ENCODE results near the gene ZFPM1. TPM values are rescaled to one million over a fixed set of nuclear protein-coding genes. Genes with fewer than 3 reads are reported as not detected.
A peak's percentile ranks its signal among the peaks of the same experiment; 100 is the strongest.

Gene ZFPM1
- total RNA-seq, 1 donor from 2014 or later = 21.7 TPM

GRCh38 chr16:88432753-88433152 lies 20.3 kb upstream of the ZFPM1 start:
- no peak for DNase-seq (ENCODE audit: low spot score)
- intact Hi-C loops (cut with micrococcal nuclease) = loop anchor here (10.0 kb wide), 1 partner anchor 238 kb away; no protein-coding TSS in a partner anchor
- no peak overlapping the region for H3K4me3 Mint-ChIP-seq
- H3K27ac Mint-ChIP-seq = no peak overlapping the region
- no peaks in the 10 kb centered on the region for H3K4me1 Mint-ChIP-seq (ENCODE audit: low read depth)
- H3K9me3 Mint-ChIP-seq = no peaks in the 10 kb centered on the region
- H3K27me3 Mint-ChIP-seq (ENCODE audit: insufficient read depth) = peaks cover 10% of the 10 kb centered on the region
- no peaks in the 10 kb centered on the region for H3K36me3 Mint-ChIP-seq (ENCODE audit: low read depth)

DNA sequence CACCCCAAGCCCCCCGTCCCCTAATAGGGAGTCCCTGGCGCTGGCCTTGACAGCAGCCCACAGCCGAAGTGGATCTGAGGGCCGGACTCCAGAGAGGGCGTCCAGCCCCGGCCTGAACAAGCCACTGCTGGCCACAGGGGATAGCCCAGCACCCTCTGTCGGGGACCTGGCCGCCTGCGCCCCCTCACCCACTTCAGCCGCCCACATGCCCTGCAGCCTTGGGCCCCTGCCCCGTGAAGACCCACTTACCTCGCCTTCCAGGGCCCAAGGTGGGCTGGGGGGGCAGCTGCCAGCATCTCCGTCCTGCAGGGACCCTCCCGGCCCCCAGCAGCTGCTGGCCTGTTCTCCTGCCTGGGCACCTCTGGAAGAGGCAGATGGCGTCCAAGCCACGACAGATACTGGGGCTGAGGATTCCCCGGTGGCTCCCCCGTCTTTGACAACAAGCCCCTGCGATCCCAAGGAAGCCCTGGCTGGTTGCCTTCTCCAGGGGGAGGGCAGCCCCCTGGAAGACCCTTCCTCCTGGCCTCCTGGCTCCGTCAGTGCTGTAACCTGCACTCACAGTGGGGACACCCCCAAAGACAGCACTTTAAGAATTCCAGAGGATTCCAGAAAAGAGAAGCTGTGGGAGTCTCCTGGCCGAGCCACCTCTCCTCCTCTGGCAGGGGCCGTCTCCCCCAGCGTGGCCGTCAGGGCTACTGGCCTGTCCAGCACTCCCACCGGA lies 19.3 kb upstream of the ZFPM1 start:
- no peaks in the 10 kb centered on the region for H3K36me3 Mint-ChIP-seq (ENCODE audit: low read depth)
- H3K9me3 Mint-ChIP-seq = no peaks in the 10 kb centered on the region
- DNase-seq (ENCODE audit: low spot score) = no peak
- no peak overlapping the region for H3K4me3 Mint-ChIP-seq
- H3K27me3 Mint-ChIP-seq (ENCODE audit: insufficient read depth) = peaks cover 10% of the 10 kb centered on the region
- H3K27ac Mint-ChIP-seq = no peak overlapping the region
- H3K4me1 Mint-ChIP-seq (ENCODE audit: low read depth) = no peaks in the 10 kb centered on the region
- intact Hi-C loops (cut with micrococcal nuclease) = loop anchor here (10.0 kb wide), 1 partner anchor 239 kb away; no protein-coding TSS in a partner anchor

GRCh38 chr16:88434353-88434690 lies 18.8 kb upstream of the ZFPM1 start:
- no peaks in the 10 kb centered on the region for H3K9me3 Mint-ChIP-seq
- DNase-seq (ENCODE audit: low spot score) = no peak
- no peaks in the 10 kb centered on the region for H3K4me1 Mint-ChIP-seq (ENCODE audit: low read depth)
- H3K4me3 Mint-ChIP-seq = no peak overlapping the region
- intact Hi-C loops (cut with micrococcal nuclease) = loop anchor here (10.0 kb wide), 1 partner anchor 240 kb away; no protein-coding TSS in a partner anchor
- H3K27me3 Mint-ChIP-seq (ENCODE audit: insufficient read depth) = peaks cover 10% of the 10 kb centered on the region
- H3K27ac Mint-ChIP-seq = no peak overlapping the region
- H3K36me3 Mint-ChIP-seq (ENCODE audit: low read depth) = no peaks in the 10 kb centered on the region

DNA sequence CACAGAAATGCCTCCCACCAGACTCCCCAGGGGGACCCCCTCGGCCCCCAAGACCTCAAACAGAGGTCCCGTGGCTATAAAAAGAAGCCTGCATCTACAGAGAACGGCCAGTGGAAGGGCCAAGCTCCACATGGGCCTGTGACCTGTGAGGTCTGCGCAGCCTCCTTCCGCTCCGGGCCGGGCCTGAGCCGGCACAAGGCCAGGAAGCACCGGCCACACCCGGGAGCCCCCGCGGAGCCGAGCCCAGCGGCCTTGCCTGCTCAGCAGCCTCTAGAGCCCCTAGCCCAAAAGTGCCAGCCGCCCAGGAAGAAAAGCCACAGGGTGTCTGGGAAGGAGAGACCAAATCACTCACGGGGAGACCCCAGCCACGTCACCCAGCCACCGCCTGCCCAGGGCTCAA lies 18.3 kb upstream of the ZFPM1 start:
- no peaks in the 10 kb centered on the region for H3K9me3 Mint-ChIP-seq
- intact Hi-C loops (cut with micrococcal nuclease) = loop anchor here (5.0 to 10.0 kb wide), 2 partner anchors 240 to 657 kb away; no protein-coding TSS in a partner anchor
- DNase-seq (ENCODE audit: low spot score) = no peak
- H3K36me3 Mint-ChIP-seq (ENCODE audit: low read depth) = no peaks in the 10 kb centered on the region
- H3K4me3 Mint-ChIP-seq = no peak overlapping the region
- H3K27me3 Mint-ChIP-seq (ENCODE audit: insufficient read depth) = peaks cover 10% of the 10 kb centered on the region
- H3K4me1 Mint-ChIP-seq (ENCODE audit: low read depth) = no peaks in the 10 kb centered on the region
- H3K27ac Mint-ChIP-seq = no peak overlapping the region

DNA sequence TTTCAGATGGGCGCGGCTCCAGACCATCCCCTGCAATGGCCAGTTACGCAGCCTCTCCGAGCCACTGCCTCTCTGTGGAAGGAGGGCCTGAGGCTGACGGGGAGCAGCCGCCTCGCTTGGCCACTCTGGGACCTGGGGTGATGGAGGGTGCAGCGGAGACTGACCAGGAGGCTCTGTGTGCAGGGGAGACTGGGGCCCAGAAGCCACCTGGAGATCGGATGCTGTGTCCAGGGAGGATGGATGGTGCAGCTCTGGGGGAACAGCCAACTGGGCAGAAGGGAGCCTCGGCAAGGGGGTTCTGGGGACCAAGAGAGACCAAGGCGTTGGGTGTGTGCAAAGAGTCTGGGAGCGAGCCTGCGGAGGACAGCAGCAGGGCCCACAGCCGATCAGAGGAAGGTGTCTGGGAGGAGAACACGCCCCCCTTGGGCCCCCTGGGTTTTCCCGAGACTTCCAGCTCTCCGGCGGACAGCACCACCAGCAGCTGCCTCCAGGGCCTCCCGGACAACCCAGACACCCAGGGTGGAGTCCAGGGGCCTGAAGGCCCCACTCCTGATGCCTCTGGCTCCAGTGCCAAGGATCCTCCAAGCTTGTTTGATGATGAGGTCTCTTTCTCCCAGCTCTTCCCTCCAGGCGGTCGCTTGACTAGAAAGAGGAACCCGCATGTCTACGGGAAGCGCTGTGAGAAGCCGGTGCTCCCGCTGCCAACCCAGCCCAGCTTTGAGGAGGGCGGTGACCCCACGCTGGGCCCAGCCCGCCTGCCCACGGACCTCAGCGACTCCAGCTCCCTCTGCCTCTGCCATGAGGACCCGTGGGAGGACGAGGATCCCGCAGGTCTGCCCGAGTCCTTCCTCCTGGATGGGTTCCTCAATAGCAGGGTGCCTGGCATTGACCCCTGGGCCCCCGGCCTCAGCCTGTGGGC lies 17.4 kb upstream of the ZFPM1 start:
- Mint-ChIP-seq H3K9me3 (no peaks in the 10 kb centered on the region), H3K36me3 (ENCODE audit: low read depth) (no peaks in the 10 kb centered on the region), H3K4me1 (ENCODE audit: low read depth) (no peaks in the 10 kb centered on the region), H3K27ac (no peak overlapping the region), H3K27me3 (ENCODE audit: insufficient read depth) (peaks cover 10% of the 10 kb centered on the region), H3K4me3 (no peak overlapping the region)
- DNase-seq (ENCODE audit: low spot score) = no peak
- intact Hi-C loops (cut with micrococcal nuclease) = loop anchor here (5.0 to 10.0 kb wide), 2 partner anchors 241 to 658 kb away; no protein-coding TSS in a partner anchor

DNA sequence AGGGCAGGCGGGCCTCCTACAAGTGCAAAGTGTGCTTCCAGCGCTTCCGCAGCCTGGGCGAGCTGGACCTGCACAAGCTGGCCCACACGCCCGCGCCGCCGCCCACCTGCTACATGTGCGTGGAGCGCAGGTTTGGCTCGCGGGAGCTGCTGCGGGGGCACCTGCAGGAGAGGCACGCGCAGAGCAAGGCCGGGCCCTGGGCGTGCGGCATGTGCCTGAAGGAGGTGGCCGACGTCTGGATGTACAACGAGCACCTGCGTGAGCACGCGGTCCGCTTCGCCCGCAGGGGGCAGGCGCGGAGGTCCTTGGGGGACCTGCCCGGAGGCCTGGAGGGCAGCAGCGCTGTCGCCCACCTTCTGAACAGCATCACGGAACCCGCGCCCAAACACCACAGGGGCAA lies 16.3 kb upstream of the ZFPM1 start:
- H3K4me3 Mint-ChIP-seq = no peak overlapping the region
- intact Hi-C loops (cut with micrococcal nuclease) = loop anchor here (1.0 to 10.0 kb wide), 3 partner anchors 242 to 659 kb away; no protein-coding TSS in a partner anchor
- no peaks in the 10 kb centered on the region for H3K36me3 Mint-ChIP-seq (ENCODE audit: low read depth)
- peaks cover 3% of the 10 kb centered on the region for H3K27me3 Mint-ChIP-seq (ENCODE audit: insufficient read depth)
- DNase-seq (ENCODE audit: low spot score) = no peak
- H3K9me3 Mint-ChIP-seq = no peaks in the 10 kb centered on the region
- H3K27ac Mint-ChIP-seq = no peak overlapping the region
- no peaks in the 10 kb centered on the region for H3K4me1 Mint-ChIP-seq (ENCODE audit: low read depth)

DNA sequence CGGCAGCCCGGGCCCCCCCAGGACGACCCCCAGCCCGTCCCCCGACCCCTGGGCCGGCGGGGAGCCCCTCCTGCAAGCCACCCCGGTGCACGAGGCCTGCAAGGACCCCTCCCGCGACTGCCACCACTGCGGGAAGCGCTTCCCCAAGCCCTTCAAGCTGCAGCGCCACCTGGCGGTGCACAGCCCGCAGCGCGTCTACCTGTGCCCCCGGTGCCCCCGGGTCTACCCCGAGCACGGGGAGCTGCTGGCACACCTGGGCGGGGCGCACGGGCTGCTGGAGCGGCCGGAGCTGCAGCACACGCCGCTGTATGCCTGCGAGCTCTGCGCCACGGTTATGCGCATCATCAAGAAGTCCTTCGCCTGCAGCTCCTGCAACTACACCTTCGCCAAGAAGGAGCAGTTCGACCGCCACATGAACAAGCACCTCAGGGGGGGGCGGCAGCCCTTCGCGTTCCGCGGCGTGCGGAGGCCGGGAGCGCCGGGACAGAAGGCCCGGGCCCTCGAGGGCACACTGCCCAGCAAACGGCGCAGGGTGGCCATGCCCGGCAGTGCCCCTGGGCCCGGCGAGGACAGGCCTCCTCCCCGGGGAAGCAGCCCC lies 15.6 kb upstream of the ZFPM1 start:
- Mint-ChIP-seq H3K36me3 (ENCODE audit: low read depth) (no peaks in the 10 kb centered on the region), H3K4me3 (no peak overlapping the region), H3K9me3 (no peaks in the 10 kb centered on the region), H3K27me3 (ENCODE audit: insufficient read depth) (no peaks in the 10 kb centered on the region), H3K27ac (no peak overlapping the region), H3K4me1 (ENCODE audit: low read depth) (no peaks in the 10 kb centered on the region)
- DNase-seq (ENCODE audit: low spot score) = peak; percentile 52
- intact Hi-C loops (cut with micrococcal nuclease) = loop anchor here (1.0 to 10.0 kb wide), 3 partner anchors 243 to 660 kb away; no protein-coding TSS in a partner anchor

- no peaks in the 10 kb centered on the region for H3K4me1 Mint-ChIP-seq (ENCODE audit: low read depth)
Observed at GRCh38 chr16:88438084-88438870, 14.8 kb upstream of the ZFPM1 start.

GRCh38 chr16:88439016-88439415 lies 14.1 kb upstream of the ZFPM1 start:
- Mint-ChIP-seq H3K27ac (no peak overlapping the region), H3K36me3 (ENCODE audit: low read depth) (no peaks in the 10 kb centered on the region)

More at GRCh38 chr16:88438084-88438870, 14.8 kb upstream of the ZFPM1 start:
- Mint-ChIP-seq H3K4me3 (no peak overlapping the region), H3K27me3 (ENCODE audit: insufficient read depth) (no peaks in the 10 kb centered on the region), H3K36me3 (ENCODE audit: low read depth) (no peaks in the 10 kb centered on the region), H3K27ac (no peak overlapping the region), H3K9me3 (no peaks in the 10 kb centered on the region)
- no peak for DNase-seq (ENCODE audit: low spot score)
- intact Hi-C loops (cut with micrococcal nuclease) = loop anchor here (5.0 to 10.0 kb wide), 2 partner anchors 243 to 661 kb away; no protein-coding TSS in a partner anchor

DNA sequence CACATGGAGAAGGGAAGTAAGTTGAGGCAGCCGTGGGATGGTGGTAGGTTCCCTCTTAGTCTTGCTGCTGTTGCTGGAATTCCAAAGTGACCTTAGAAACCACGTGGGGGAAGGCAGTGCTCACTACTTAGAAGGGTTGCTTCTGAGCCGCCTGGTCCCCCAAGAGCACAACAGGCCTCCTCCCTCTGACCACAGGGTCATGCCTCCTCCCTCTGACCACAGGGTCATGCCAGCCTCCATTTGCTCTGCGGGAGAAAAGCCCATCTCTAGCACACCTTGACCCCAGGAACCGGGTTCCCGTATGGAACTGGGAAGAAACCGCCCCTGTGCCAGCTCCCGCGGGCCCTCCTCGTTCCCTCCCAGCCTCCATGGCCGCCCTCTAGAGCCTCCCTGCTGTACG lies 13.4 kb upstream of the ZFPM1 start:
- Mint-ChIP-seq H3K4me1 (ENCODE audit: low read depth) (no peaks in the 10 kb centered on the region), H3K27ac (no peak overlapping the region), H3K27me3 (ENCODE audit: insufficient read depth) (no peaks in the 10 kb centered on the region), H3K36me3 (ENCODE audit: low read depth) (no peaks in the 10 kb centered on the region), H3K9me3 (no peaks in the 10 kb centered on the region), H3K4me3 (no peak overlapping the region)
- DNase-seq (ENCODE audit: low spot score) = no peak
- intact Hi-C loops (cut with micrococcal nuclease) = loop anchor here (5.0 to 10.0 kb wide), 2 partner anchors 245 to 662 kb away; no protein-coding TSS in a partner anchor

More at GRCh38 chr16:88439016-88439415, 14.1 kb upstream of the ZFPM1 start:
- Mint-ChIP-seq H3K9me3 (no peaks in the 10 kb centered on the region), H3K4me1 (ENCODE audit: low read depth) (no peaks in the 10 kb centered on the region), H3K27me3 (ENCODE audit: insufficient read depth) (no peaks in the 10 kb centered on the region), H3K4me3 (no peak overlapping the region)
- intact Hi-C loops (cut with micrococcal nuclease) = loop anchor here (5.0 to 10.0 kb wide), 2 partner anchors 244 to 662 kb away; no protein-coding TSS in a partner anchor
- DNase-seq (ENCODE audit: low spot score) = no peak

- intact Hi-C loops (cut with micrococcal nuclease) = no loop called here
- Mint-ChIP-seq H3K4me1 (ENCODE audit: low read depth) (no peaks in the 10 kb centered on the region), H3K27ac (no peak overlapping the region), H3K36me3 (ENCODE audit: low read depth) (no peaks in the 10 kb centered on the region), H3K4me3 (no peak overlapping the region), H3K27me3 (ENCODE audit: insufficient read depth) (no peaks in the 10 kb centered on the region), H3K9me3 (no peaks in the 10 kb centered on the region)
- DNase-seq (ENCODE audit: low spot score) = no peak
Observed at GRCh38 chr16:88440111-88440510, 13.0 kb upstream of the ZFPM1 start.

Measured in activated T-helper 1 cell treated with anti-CD3 and anti-CD28 coated beads, Interleukin-12 subunit alpha, Interleukin-12 subunit beta, Interleukin-2, Interleukin-4 antibody, amounts not matched to agents 30 ng/mL and 10 ng/mL and 1 ng/mL, durations not matched to agents 14 hours and 24 hours and 36 hours (primary cell).